ENCODE measurements around the gene NELFCD.
A peak's percentile ranks its signal among the peaks of the same experiment; 100 is the strongest.

NELFCD gene

DNA sequence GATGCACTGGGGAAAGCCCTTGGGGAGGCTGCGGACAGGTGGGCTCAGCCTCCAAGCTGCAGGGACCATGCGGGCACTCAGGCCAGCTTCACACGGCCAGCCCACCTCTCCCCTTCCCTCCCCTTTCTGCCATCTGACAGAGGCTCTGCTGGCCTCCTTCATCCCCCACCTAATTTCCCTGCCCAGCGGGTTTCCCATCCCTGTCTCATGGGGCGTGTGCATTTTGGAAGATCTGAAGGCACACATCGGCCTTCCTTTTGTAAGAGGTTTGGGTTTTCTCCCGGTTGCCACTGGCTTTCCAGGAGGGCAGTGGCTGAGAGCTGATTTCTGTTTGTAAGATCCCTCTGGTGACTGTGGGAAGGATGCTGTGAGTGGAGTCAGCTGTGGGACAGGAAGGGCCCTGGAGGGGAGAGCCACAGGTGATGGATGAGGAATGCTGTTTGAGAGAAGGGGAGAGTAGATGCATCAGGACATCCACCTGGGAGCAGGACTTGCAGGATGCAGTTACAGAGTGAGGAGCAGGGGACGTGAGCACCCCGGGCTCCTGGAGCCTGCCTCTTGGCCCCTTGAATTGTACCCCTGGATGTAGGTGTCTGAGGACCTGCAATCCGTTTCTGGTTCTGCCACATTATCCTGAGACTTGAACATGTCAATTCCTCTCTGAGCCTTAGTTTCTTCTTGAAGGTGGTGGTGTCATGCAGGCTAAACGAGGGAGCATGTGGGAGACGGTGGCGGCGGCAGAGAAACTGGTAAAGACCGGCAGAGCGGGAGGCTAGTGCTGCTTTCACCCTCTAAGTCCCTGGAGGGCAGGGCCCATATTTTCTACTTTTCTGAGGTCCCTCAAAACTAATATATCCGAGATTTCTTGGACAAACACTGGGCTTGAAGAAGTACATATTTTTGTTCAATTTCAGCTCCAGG is 32.2 kb downstream of the NELFCD start:
- ChIA-PET CTCF (interaction anchor here (0.7 to 0.8 kb wide), 2 partner anchors 10 to 178 kb away, joined by 3 to 4 read pairs; no protein-coding TSS in a partner anchor), POLR2A (interaction anchor here (1.0 kb wide), 1 partner anchor 19 kb away, joined by 4 read pairs; the partner anchor contains the start of gene ATP5F1E)
- no peaks in the 10 kb centered on the region for H3K4me1 ChIP-seq (ENCODE audit: control insufficient read depth, insufficient read depth, low read length)
- H3K27ac ChIP-seq (ENCODE audit: extremely low read depth, low read depth, low read length) = no peak overlapping the region
- no peaks in the 10 kb centered on the region for H3K36me3 ChIP-seq (ENCODE audit: control insufficient read depth in 2 of 2, insufficient read depth in 1 of 2, low read length in 2 of 2)
- TF ChIP-seq ZSCAN23 (tag by site-specific recombination; IDR thresholded peaks at IDR 0.05) = no peak
- TF ChIP-seq ZNF223 (tag by site-specific recombination; IDR thresholded peaks at IDR 0.05) = no peak
- TF ChIP-seq SCRT1 (tag by site-specific recombination; IDR thresholded peaks at IDR 0.05; ENCODE audit: borderline replicate concordance) = 0 out of 2 replicates have a peak, but pooled peaks have one; percentile 30
- peak; percentile 54 for TF ChIP-seq SCRT2 (tag by site-specific recombination; IDR thresholded peaks at IDR 0.05)
- TF ChIP-seq ZNF561 (tag by site-specific recombination; IDR thresholded peaks at IDR 0.05; ENCODE audit: borderline replicate concordance) = no peak
- no peak overlapping the region for H3K4me3 ChIP-seq (ENCODE audit: low read depth, low read length)
- H3K9me3 ChIP-seq (ENCODE audit: control insufficient read depth, insufficient read depth, low read depth, low read length) = no peaks in the 10 kb centered on the region

DNA sequence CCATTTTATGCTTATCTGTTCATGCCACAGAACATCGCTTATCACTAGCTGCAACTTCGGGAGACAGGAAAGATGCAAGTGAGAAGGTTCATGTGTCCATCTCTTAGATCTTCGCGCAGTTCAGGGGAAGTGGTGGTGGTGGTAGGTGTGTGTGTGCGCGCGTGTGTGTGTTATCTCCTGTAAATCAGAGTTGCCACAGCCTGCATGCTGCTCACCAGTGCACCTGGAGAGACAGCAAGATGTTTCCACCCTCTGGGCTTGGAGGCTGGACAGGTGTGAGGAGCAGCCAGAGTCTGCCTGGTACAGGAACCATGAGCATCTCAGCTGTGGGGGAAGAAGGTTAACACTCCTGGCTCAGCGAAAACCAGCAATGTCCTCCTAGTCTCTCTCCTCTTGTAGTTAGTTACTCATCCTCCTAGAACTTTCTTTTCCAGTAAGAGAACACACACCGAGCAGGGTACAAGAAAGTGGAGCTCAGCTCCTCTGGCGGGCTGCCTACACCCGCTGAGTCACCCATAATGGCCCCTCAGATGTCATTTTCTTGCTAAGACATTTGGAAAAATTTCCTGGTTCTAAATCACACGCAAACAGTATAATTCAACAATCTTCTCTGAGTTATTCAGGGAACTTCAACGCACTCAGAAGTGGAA is 33.0 kb downstream of the NELFCD start:
- ChIA-PET POLR2A (interaction anchor here (0.5 to 1.0 kb wide), 2 partner anchors 18 to 35 kb away, joined by 4 to 6 read pairs; partner anchors contain the start of gene ATP5F1E), CTCF (interaction anchor here (0.7 to 0.8 kb wide), 2 partner anchors 9 to 500 kb away, joined by 3 to 4 read pairs; no protein-coding TSS in a partner anchor)
- no peaks in the 10 kb centered on the region for H3K36me3 ChIP-seq (ENCODE audit: control insufficient read depth in 2 of 2, insufficient read depth in 1 of 2, low read length in 2 of 2)
- TF ChIP-seq, protein P1, sequence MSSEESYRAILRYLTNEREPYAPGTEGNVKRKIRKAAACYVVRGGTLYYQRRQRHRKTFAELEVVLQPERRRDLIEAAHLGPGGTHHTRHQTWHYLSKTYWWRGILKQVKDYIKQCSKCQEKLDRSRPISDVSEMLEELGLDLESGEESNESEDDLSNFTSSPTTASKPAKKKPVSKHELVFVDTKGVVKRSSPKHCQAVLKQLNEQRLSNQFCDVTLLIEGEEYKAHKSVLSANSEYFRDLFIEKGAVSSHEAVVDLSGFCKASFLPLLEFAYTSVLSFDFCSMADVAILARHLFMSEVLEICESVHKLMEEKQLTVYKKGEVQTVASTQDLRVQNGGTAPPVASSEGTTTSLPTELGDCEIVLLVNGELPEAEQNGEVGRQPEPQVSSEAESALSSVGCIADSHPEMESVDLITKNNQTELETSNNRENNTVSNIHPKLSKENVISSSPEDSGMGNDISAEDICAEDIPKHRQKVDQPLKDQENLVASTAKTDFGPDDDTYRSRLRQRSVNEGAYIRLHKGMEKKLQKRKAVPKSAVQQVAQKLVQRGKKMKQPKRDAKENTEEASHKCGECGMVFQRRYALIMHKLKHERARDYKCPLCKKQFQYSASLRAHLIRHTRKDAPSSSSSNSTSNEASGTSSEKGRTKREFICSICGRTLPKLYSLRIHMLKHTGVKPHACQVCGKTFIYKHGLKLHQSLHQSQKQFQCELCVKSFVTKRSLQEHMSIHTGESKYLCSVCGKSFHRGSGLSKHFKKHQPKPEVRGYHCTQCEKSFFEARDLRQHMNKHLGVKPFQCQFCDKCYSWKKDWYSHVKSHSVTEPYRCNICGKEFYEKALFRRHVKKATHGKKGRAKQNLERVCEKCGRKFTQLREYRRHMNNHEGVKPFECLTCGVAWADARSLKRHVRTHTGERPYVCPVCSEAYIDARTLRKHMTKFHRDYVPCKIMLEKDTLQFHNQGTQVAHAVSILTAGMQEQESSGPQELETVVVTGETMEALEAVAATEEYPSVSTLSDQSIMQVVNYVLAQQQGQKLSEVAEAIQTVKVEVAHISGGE (tag by site-specific recombination; conservative IDR thresholded peaks at IDR 0.05; ENCODE audit: low read depth) = no peak
- TF ChIP-seq, protein P2, sequence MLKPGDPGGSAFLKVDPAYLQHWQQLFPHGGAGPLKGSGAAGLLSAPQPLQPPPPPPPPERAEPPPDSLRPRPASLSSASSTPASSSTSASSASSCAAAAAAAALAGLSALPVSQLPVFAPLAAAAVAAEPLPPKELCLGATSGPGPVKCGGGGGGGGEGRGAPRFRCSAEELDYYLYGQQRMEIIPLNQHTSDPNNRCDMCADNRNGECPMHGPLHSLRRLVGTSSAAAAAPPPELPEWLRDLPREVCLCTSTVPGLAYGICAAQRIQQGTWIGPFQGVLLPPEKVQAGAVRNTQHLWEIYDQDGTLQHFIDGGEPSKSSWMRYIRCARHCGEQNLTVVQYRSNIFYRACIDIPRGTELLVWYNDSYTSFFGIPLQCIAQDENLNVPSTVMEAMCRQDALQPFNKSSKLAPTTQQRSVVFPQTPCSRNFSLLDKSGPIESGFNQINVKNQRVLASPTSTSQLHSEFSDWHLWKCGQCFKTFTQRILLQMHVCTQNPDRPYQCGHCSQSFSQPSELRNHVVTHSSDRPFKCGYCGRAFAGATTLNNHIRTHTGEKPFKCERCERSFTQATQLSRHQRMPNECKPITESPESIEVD (tag by site-specific recombination; IDR thresholded peaks at IDR 0.05) = no peak
- no peak for TF ChIP-seq ZNF558 (tag by site-specific recombination; IDR thresholded peaks at IDR 0.05)
- TF ChIP-seq ZNF155 (tag by site-specific recombination; IDR thresholded peaks at IDR 0.05) = no peak
- TF ChIP-seq, protein P3, sequence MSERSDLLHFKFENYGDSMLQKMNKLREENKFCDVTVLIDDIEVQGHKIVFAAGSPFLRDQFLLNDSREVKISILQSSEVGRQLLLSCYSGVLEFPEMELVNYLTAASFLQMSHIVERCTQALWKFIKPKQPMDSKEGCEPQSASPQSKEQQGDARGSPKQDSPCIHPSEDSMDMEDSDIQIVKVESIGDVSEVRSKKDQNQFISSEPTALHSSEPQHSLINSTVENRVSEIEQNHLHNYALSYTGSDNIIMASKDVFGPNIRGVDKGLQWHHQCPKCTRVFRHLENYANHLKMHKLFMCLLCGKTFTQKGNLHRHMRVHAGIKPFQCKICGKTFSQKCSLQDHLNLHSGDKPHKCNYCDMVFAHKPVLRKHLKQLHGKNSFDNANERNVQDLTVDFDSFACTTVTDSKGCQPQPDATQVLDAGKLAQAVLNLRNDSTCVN (tag by site-specific recombination; optimal IDR thresholded peaks at IDR 0.05) = no peak
- no peak for TF ChIP-seq ZSCAN23 (tag by site-specific recombination; IDR thresholded peaks at IDR 0.05)
- no peak for TF ChIP-seq ZFP3 (tag by site-specific recombination; IDR thresholded peaks at IDR 0.05; ENCODE audit: low read depth)
- TF ChIP-seq RBAK (tag by site-specific recombination; IDR thresholded peaks at IDR 0.05) = no peak
- TF ChIP-seq ZNF292 (tag by site-specific recombination; IDR thresholded peaks at IDR 0.05; ENCODE audit: borderline replicate concordance, low read depth) = no peak
- TF ChIP-seq, protein P4, sequence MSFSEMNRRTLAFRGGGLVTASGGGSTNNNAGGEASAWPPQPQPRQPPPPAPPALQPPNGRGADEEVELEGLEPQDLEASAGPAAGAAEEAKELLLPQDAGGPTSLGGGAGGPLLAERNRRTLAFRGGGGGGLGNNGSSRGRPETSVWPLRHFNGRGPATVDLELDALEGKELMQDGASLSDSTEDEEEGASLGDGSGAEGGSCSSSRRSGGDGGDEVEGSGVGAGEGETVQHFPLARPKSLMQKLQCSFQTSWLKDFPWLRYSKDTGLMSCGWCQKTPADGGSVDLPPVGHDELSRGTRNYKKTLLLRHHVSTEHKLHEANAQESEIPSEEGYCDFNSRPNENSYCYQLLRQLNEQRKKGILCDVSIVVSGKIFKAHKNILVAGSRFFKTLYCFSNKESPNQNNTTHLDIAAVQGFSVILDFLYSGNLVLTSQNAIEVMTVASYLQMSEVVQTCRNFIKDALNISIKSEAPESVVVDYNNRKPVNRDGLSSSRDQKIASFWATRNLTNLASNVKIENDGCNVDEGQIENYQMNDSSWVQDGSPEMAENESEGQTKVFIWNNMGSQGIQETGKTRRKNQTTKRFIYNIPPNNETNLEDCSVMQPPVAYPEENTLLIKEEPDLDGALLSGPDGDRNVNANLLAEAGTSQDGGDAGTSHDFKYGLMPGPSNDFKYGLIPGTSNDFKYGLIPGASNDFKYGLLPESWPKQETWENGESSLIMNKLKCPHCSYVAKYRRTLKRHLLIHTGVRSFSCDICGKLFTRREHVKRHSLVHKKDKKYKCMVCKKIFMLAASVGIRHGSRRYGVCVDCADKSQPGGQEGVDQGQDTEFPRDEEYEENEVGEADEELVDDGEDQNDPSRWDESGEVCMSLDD (tag by site-specific recombination; IDR thresholded peaks at IDR 0.05) = no peak
- no peak for TF ChIP-seq ZNF350 (tag by site-specific recombination; IDR thresholded peaks at IDR 0.05)
- H3K4me1 ChIP-seq (ENCODE audit: control insufficient read depth, insufficient read depth, low read length) = no peaks in the 10 kb centered on the region
- no peak overlapping the region for H3K27ac ChIP-seq (ENCODE audit: extremely low read depth, low read depth, low read length)
- H3K4me3 ChIP-seq (ENCODE audit: low read depth, low read length) = no peak overlapping the region
- no peaks in the 10 kb centered on the region for H3K9me3 ChIP-seq (ENCODE audit: control insufficient read depth, insufficient read depth, low read depth, low read length)

All from HEK293 (cell line).